Fibroblast of skin of abdomen (primary cell): Measurements from ENCODE around the gene CLIC3.

Experiments used
- DNase-seq: peaks from one replicate; pipeline ENCODE4 v3.0.0-alpha.2; 2013

The CLIC3 gene

GRCh38 chr9:136951541-136952320 lies 44.6 kb downstream of the CLIC3 start, which contains the start of gene LCN12:
LCN12 (plus strand) TSS chr9:136952273; CDS start chr9:136952328, 55 bp downstream.
- no peak for DNase-seq

DNA sequence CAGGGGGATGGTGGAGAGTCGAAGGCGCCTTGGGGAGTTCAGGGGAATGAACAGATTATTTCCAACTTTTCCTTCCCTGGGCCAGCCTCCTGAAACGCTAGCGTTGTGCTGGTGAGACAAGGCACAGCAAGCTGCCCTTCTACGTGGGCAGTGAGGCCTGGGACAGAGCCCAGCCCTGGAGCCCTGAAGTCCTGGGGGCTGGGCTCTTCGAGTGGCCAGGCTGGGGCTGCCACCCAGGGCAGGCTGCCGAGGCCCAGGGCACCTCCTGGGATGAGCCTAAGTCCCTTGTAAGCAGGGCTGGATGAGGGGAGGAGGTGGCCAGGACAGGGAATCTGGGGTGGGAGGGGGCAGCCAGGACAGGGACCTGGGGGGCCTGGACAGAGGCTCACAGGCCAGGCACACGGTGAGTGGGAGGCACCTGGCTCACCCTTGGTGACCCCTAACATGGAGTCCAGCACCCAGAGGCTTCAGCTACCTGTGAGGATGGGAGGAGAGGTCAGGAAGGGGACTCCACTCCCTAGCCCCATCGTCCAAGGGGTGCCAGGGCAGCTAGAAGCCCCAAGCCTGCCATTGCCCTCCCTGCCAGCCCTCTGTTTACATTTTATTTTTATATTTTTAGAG lies 45.6 kb downstream of the CLIC3 start:
- DNase-seq, result no peak

DNA sequence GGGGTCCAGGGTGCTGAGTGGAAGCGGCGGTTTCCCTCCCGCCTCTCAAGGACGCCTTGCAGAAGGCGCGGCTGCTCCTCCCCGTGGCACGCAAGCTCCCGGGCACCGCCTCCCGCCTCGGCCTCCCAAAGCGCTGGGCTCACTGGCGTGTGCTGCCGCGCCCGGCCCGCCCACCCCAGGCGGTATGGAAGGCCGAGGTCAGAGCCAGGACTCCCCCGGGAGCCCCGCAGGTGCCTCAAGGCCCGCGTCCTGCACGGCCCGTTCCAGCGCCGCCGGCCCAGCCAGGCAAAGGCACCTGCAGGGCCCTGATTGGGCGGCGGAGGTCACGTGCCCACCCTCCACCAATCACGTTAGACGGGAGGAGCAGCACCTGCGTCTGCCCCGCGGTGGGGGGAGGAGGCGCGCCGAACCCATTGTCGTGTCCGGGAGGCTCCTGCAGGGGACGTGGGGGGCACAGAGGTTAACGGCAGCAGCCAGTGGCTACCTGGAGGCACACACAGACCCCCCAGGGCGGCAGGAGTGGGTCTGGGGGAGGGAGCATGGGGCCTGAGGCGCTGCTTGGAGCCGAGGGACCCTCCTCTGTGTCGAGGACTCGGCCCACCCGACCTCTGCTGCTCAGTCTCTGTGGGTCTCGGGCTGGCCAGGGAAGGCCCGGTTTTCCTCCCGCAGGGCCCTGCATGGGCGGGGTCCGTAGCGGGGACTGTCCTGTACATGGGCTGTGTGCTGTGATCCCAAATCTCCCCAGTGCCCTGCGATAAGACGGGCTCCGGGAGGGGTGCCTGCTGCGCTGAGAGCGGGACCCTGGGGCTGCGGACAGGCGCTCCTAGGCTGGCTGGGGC lies 46.3 kb downstream of the CLIC3 start:
- DNase-seq, result peak; percentile 70

DNA sequence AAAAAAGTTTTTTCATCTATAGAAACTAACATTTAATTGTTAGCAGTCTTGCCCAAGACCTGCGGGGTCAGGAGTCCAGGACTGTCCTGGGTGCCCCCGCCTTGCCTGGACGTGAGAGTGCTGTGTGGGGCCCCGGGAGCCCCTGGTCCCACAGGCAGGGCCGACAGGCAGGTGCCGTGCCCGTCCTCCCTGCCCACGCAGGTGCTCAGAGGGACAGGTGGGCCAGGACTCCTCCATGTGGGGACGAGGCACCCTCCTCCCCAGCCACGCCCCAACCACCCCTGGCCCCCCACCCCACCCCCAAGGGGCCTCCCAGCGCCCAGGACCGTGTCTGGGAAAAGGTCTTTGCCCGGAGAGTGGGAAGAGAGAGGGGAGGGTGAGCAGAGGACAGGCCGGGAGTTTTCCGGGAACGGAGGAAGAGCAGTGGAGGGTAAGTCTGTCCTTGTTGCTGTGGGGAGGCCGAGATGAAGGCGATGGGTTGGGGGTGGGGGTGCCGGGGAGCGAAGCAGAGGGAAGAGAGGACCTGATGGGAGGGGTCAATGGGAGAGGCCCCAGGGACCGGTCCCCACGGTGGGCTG lies 47.0 kb downstream of the CLIC3 start:
- DNase-seq, result no peak

DNA sequence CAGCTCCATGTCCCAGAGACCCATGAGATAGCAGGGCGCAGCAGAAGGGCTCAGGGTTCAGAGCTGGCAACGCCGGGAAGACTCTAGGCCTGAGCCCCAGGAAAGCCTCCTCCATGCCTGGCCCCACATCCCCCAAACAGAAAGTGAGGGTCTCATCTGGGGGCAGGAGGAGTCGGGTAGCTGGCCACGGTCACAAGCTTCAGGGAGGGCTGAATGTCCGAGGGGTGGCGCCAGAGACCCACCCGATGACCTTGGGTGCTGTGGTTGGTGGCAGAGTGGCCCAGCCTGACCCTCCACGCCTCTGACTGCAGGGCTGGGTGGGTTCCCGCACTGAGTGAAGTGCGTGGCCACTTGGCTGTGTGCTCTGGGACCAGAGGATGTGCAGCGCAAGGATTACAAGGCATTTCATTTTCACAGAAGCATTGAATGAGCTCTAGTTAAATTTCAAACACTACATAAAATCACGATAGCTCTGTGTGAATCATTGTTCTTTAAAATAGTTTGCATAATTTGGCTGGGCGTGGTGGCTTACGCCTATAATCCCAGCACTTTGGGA lies 48.3 kb downstream of the CLIC3 start:
- peak; percentile 10 for DNase-seq

DNA sequence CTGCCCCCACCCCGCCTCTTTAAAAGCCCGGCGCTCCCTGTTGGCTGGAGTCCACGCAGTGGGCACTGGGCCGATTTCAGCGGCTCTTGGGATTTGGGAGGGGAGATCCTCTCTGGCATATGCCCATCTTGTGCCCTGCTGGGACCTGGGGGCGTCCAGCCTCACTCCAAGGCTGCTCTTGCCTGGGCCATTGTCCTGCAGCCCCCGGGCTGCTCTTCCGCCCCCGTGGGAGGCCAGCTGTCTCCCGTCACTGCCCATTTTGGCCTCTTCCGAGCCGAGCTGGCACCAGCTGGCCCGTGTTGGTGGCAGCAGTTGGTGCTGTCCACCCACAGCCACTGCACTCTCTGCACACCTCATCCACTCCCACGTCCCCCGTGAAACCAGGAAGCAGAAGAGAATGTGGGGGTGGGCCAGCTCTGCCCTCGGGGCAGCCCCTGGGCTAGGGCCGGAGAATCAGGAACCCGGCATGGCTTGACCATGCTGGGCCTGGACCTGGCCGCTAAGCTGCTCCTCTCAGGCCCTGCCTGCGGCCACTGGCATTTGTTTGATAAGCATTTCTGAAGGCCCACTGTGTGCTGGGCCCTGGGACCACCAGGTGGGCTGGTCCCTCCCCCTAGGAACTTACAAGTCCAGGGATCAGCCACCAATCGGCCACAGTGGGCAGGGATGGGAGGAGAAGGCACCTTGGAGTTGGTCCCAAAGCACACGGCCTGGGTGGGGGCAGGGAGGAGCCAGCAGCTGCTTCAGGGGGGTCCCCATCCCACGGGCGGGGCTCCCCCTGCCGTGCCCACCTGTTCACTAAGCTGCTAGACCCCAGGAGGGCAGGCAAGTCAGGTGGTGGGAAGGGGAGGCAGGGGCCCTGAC lies 49.1 kb downstream of the CLIC3 start:
- no peak for DNase-seq

DNA sequence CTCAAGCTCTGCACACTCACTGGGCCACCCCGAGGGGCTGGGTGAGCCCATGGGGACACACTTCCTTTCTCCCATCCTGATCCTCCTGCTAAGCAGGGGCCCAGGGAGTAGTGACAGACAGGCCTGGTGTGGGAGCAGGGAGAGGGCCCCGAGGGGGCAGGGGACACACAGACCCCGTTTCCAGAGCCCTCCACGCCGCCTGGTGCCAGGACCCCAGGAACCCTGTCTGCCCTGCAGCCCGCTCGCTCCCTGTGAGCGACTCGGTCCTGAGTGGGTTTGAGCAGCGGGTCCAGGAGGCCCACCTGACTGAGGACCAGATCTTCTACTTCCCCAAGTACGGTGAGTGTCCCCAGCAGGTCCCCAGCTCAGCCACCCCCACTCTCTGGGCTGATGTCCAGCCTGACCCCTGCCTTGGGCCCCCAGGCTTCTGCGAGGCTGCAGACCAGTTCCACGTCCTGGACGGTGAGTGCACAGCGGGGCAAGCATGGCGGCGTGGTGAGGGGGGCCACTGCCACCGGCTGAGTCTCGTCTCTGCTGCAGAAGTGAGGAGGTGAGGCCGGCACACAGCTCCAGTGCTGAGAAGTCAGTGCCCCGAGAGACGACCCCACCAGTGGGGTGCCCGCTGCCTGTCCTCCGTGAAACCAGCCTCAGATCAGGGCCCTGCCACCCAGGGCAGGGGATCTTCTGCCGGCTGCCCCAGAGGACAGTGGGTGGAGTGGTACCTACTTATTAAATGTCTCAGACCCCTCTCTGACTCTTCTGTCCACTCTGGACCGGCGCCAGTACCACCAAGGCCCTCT lies 49.9 kb downstream of the CLIC3 start:
- DNase-seq, result no peak

DNA sequence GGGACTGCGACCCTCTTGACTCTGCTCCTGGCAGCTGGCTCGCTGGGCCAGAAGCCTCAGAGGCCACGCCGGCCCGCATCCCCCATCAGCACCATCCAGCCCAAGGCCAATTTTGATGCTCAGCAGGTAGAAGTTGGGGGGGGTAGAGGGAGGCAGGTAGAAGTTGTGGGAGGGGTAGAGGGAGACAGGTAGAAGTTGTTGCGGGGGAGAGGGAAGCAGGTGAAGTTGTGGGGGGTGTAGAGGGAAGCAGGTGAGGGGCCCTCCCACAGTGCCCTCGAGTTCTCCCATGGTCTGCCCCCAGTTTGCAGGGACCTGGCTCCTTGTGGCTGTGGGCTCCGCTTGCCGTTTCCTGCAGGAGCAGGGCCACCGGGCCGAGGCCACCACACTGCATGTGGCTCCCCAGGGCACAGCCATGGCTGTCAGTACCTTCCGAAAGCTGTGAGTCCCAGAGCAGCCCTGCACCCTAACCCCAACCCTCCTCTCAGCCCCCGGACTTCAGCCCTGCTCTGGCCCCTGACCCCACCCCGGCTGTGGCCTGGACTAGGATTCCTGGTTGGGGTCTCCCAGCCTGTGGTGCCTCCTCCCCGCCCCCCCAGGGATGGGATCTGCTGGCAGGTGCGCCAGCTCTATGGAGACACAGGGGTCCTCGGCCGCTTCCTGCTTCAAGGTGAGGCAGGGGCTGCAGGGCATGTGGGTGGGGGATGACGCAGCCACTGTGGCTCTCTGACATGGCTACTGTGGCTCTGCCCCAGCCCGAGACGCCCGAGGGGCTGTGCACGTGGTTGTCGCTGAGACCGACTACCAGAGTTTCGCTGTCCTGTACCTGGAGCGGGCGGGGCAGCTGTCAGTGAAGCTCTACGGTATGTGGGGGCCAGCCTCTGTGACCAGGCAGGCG lies 50.8 kb downstream of the CLIC3 start:
- DNase-seq, result no peak
